Panc1 (cell line): Measurements from ENCODE around the gene LINGO3. TPM values are rescaled to one million over a fixed set of nuclear protein-coding genes. Genes with fewer than 3 reads are reported as not detected.

Experiments used
- ATAC-seq: fragments of 200-7000 bp; cut with Tn5 transposase; 2 replicates; pipeline ENCODE4 v1.9.1; 2020; ENCODE audit warnings: mild to moderate bottlenecking, moderate library complexity
- BruUV-seq: library from RNA; stranded (reverse); fragments of 400-500 nt; replicated peaks from 2 replicates; lab custom pipeline; 2021; lab: Mats Ljungman, UMichigan
- CTCF ChIA-PET: fragments of 300-600 bp; sonication (Branson Sonifier 250); formaldehyde crosslinking; loops from one replicate; lab custom pipeline; 2022; ENCODE audit warnings: antibody characterized with exemption; lab: Charles Lee
- POLR2A ChIA-PET: fragments of 300-600 bp; sonication (Branson Sonifier 250); formaldehyde crosslinking; loops from one replicate; lab custom pipeline; 2022; ENCODE audit warnings: antibody characterized with exemption; lab: Charles Lee
- DNase-seq: peaks from one replicate; pipeline ENCODE4 v3.0.0-alpha.2; 2010; ENCODE audit warnings: low read depth, low spot score
- H3K27ac ChIP-seq: 2 replicates; pipeline ENCODE4 v1.5.1; 2011; ENCODE audit warnings: mild to moderate bottlenecking, low read length, inconsistent platforms
- H3K27me3 ChIP-seq: fragments of 200-500 bp; sonication (Bioruptor generic); 2 replicates; pipeline ENCODE4 v1.6.0; 2014; ENCODE audit warnings: low read length, inconsistent platforms; ENCODE audit not compliant: control insufficient read depth, insufficient read depth
- H3K36me3 ChIP-seq: fragments of 200-500 bp; sonication (Bioruptor generic); 2 replicates; pipeline ENCODE4 v1.5.1; 2014; ENCODE audit warnings: inconsistent platforms, mild to moderate bottlenecking, low read length, moderate library complexity; ENCODE audit not compliant: control insufficient read depth, insufficient read depth
- H3K4me1 ChIP-seq: 2 replicates; pipeline ENCODE4 v1.5.1; 2011; ENCODE audit warnings: inconsistent platforms, mild to moderate bottlenecking, low read length, moderate library complexity; ENCODE audit not compliant: control insufficient read depth, insufficient read depth
- H3K4me3 ChIP-seq, 2 experiments: 2 replicates each; pipeline ENCODE4 v1.5.1; 2011 to 2012; ENCODE audit warnings: low read depth in 2 of 2, low read length in 2 of 2, mild to moderate bottlenecking in 2 of 2, inconsistent platforms in 1 of 2, moderate library complexity in 1 of 2
- H3K9me3 ChIP-seq: fragments of 200-500 bp; sonication (Bioruptor generic); 2 replicates; pipeline ENCODE4 v1.5.1; 2014; ENCODE audit warnings: low read depth, mild to moderate bottlenecking, inconsistent platforms, low read length, moderate library complexity; ENCODE audit not compliant: control insufficient read depth, insufficient read depth
- POLR2AphosphoS5 ChIP-seq: IDR thresholded peaks from 2 replicates; pipeline ENCODE4 v1.6.1; 2012; ENCODE audit warnings: mild to moderate bottlenecking, low read depth, low read length, moderate library complexity
- SIN3A ChIP-seq: IDR thresholded peaks from 2 replicates; pipeline ENCODE4 v1.6.1; 2012; ENCODE audit warnings: low read depth, mild to moderate bottlenecking, low read length, moderate library complexity, borderline replicate concordance; ENCODE audit not compliant: insufficient read depth
- TCF7L2 ChIP-seq: IDR thresholded peaks from 2 replicates; pipeline ENCODE4 v1.6.1; 2011; ENCODE audit warnings: mild to moderate bottlenecking, low read depth, low read length, inconsistent platforms
- in situ Hi-C: cut with HindIII; loops from 2 replicates; pipeline ENCODE4 v1.10.0; 2016; ENCODE audit warnings: low sequenced_read_pairs, low pct_unique_long_range_greater_than_20kb
- intact Hi-C: fragments of 100-400 bp; cut with micrococcal nuclease; formaldehyde crosslinking; loops from one replicate; pipeline ENCODE4 v1.10.0; 2022; ENCODE audit not compliant: unreplicated experiment
- total RNA-seq: library from RNA; stranded (reverse); gene quantifications from one replicate; pipeline ENCODE4 v1.2.1, GENCODE V29; 2021; ENCODE audit not compliant: unreplicated experiment
- TF ChIP-seq, protein P1 (sequence below): fragments of 450-650 bp; IDR thresholded peaks from 2 replicates; pipeline ENCODE4 v1.5.1; 2017; ENCODE audit warnings: mild to moderate bottlenecking
- TF ChIP-seq, protein P2 (sequence below), 2 experiments: IDR thresholded peaks; 2 replicates each; pipeline ENCODE4 v1.6.1; 2011 to 2012; ENCODE audit warnings: low read depth in 2 of 2, control low read depth in 1 of 2, low read length in 1 of 2, mild to moderate bottlenecking in 1 of 2, moderate library complexity in 1 of 2; ENCODE audit not compliant: insufficient read depth in 1 of 2

LINGO3 gene
- total RNA-seq, 1 experiment from 2014 or later, result 0.13 TPM

DNA sequence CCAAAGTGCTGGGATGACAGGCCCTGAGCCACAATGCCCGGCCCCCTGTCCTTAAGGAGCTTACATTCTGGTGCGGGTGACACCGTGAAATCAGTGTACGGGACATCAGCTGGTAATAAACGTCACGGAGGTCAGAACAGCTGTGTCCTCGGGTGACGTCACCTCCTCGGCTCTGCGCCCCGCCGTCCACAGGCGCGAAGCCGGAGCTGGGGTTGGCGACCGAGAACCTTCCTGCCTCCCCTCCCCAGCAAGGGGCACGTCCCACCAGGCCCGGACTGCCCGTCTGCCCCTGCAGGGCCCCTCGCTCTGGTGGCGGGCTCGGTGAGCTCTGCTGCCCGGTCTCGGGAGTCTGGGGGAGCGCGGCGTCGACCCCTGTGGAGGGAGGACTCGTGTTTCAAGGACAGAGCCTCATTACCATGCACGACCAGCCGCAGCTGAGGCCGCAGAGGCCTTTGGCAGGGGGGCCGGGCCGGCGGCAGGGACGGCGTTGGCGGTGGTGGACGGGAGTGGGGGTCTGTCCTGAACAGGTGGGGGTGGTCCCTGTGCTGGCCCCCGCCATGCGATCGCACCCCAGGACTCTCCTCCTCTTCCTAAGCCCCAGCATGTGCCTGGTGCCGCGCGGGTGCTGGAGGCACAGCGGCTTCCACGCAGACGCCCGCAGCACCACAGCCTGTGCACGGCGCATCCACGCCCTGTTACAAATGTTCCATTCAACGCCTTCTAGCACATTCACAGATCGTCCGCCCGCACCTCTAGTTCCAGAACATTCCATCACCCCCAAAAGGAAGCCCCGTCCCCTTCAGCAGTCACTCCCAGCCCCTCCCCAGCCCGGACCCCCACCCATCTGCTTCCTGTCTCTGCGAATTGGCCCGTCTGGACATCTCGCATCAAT, 5.4 kb downstream of the LINGO3 start:
- Histone ChIP-seq H3K27ac (no peak overlapping the region), H3K9me3 (no peaks in the 10 kb centered on the region), H3K4me1 (no peaks in the 10 kb centered on the region), H3K4me3 (no peak overlapping the region), H3K36me3 (no peaks in the 10 kb centered on the region), H3K27me3 (no peaks in the 10 kb centered on the region)
- DNase-seq (no peak), ATAC-seq (no peak)
- intact Hi-C loops, result no loop called here
- BruUV-seq, result no TSS peak
- in situ Hi-C loops, result no loop called here
- ChIA-PET CTCF (interaction anchor here (0.7 kb wide), 1 partner anchor 14 kb away, joined by 8 read pairs; no protein-coding TSS in a partner anchor), POLR2A (interaction anchor here (0.5 kb wide), 1 partner anchor 860 kb away, joined by 6 read pairs; no protein-coding TSS in a partner anchor)
- TF ChIP-seq, protein P1, sequence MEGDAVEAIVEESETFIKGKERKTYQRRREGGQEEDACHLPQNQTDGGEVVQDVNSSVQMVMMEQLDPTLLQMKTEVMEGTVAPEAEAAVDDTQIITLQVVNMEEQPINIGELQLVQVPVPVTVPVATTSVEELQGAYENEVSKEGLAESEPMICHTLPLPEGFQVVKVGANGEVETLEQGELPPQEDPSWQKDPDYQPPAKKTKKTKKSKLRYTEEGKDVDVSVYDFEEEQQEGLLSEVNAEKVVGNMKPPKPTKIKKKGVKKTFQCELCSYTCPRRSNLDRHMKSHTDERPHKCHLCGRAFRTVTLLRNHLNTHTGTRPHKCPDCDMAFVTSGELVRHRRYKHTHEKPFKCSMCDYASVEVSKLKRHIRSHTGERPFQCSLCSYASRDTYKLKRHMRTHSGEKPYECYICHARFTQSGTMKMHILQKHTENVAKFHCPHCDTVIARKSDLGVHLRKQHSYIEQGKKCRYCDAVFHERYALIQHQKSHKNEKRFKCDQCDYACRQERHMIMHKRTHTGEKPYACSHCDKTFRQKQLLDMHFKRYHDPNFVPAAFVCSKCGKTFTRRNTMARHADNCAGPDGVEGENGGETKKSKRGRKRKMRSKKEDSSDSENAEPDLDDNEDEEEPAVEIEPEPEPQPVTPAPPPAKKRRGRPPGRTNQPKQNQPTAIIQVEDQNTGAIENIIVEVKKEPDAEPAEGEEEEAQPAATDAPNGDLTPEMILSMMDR, result no peak
- TF ChIP-seq TCF7L2 (no peak), POLR2AphosphoS5 (no peak), SIN3A (no peak)
- TF ChIP-seq, protein P2, sequence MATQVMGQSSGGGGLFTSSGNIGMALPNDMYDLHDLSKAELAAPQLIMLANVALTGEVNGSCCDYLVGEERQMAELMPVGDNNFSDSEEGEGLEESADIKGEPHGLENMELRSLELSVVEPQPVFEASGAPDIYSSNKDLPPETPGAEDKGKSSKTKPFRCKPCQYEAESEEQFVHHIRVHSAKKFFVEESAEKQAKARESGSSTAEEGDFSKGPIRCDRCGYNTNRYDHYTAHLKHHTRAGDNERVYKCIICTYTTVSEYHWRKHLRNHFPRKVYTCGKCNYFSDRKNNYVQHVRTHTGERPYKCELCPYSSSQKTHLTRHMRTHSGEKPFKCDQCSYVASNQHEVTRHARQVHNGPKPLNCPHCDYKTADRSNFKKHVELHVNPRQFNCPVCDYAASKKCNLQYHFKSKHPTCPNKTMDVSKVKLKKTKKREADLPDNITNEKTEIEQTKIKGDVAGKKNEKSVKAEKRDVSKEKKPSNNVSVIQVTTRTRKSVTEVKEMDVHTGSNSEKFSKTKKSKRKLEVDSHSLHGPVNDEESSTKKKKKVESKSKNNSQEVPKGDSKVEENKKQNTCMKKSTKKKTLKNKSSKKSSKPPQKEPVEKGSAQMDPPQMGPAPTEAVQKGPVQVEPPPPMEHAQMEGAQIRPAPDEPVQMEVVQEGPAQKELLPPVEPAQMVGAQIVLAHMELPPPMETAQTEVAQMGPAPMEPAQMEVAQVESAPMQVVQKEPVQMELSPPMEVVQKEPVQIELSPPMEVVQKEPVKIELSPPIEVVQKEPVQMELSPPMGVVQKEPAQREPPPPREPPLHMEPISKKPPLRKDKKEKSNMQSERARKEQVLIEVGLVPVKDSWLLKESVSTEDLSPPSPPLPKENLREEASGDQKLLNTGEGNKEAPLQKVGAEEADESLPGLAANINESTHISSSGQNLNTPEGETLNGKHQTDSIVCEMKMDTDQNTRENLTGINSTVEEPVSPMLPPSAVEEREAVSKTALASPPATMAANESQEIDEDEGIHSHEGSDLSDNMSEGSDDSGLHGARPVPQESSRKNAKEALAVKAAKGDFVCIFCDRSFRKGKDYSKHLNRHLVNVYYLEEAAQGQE (IDR thresholded peaks at IDR 0.05; ENCODE audit: insufficient read depth in 1 of 2, low read depth in 2 of 2, low read length in 1 of 2), result no peak

DNA sequence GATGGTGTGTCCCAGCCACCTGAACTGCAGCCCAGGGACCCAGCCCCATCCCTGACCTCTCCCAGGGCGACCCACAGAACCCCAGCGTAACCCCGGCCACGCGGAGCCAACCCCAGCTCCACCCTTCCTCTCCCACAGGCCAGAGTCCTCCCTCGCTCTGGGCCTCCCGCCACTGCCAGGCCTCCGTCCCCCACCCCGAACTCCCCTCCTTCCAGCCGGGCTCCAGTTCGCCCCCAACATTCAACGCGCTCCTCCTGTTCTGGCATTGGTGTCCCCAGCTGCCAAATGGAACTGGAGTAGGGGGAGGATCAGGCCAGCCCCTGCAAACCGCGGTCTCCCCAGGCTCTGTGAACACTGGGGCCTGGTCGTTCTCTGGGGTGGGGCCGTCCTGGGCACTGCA, 7.4 kb downstream of the LINGO3 start:
- intact Hi-C loops (no loop called here), in situ Hi-C loops (no loop called here)
- Histone ChIP-seq H3K27ac (no peak overlapping the region), H3K9me3 (no peaks in the 10 kb centered on the region), H3K4me1 (no peaks in the 10 kb centered on the region), H3K4me3 (no peak overlapping the region), H3K36me3 (no peaks in the 10 kb centered on the region), H3K27me3 (no peaks in the 10 kb centered on the region)
- no TSS peak for BruUV-seq
- DNase-seq, result no peak
- ChIA-PET CTCF (no interaction called here), POLR2A (no interaction called here)
- TF ChIP-seq POLR2AphosphoS5 (no peak), SIN3A (no peak), TCF7L2 (no peak)
- TF ChIP-seq, protein P2 (IDR thresholded peaks at IDR 0.05; ENCODE audit: insufficient read depth in 1 of 2, low read depth in 2 of 2, low read length in 1 of 2), result no peak
- TF ChIP-seq, protein P1, result no peak
- no peak for ATAC-seq
